Activated CD8-positive, alpha-beta memory T cell treated with anti-CD3 and anti-CD28 coated beads, Interleukin-2, amount 50 U/mL, for 1 hour (primary cell): ENCODE data around the gene CCDC33.

Experiments
- DNase-seq: peaks from one replicate; pipeline ENCODE4 v3.0.0-alpha.2; 2020; ENCODE audit errors: extremely low read depth

Gene CCDC33

DNA sequence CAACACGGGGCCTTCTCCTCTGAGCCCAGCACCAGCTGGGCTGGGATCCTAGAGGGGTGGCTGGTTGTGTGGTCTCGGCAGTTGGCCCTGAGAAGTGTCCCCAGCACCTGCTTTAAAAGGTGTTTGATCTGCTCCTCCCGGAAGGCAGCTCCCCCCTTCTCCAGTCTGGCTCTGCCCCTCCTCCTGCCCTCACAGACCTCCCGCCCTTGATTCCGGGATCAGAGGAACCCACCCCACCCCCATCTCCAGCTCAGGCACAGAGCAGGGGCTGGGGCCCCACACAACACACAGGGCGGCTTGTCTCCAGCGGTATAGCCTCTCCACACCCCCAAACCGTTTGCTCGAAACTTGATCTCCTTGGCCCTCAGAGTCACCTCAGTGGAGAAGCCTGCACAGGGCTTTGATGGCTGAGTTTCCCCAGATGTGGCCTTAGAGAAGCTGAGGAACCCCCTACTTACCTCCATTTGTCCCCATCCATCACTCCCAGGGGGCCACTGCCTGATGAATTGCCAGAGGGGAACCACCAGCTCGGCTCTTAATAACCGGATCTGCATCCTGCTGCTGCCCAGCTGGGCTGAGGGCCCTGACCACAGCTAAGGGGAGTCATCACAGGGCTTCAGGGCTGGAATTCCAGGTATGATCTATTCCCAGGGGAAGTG is 27.1 kb upstream of the CCDC33 start:
- no peak for DNase-seq

DNA sequence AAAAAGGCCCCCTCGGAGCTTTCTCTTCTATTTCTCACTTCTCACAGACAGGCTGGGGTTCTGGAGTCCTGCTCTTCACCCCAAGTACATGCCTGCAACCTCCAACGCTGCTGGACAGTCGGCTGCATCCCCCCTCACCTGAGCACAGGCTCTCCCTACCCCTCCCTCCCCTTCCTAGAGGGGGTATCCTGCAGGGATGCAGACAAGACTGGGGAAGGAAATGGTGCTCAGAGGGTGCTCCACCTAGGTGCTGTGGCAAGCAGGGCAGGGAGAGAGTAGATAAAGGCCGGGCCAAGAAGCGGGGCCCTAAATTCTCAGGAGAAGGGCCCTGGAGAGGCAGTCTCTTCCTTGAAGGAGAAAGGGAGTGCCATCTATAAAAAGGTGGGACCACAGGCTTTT is 26.6 kb upstream of the CCDC33 start:
- DNase-seq, result no peak

DNA sequence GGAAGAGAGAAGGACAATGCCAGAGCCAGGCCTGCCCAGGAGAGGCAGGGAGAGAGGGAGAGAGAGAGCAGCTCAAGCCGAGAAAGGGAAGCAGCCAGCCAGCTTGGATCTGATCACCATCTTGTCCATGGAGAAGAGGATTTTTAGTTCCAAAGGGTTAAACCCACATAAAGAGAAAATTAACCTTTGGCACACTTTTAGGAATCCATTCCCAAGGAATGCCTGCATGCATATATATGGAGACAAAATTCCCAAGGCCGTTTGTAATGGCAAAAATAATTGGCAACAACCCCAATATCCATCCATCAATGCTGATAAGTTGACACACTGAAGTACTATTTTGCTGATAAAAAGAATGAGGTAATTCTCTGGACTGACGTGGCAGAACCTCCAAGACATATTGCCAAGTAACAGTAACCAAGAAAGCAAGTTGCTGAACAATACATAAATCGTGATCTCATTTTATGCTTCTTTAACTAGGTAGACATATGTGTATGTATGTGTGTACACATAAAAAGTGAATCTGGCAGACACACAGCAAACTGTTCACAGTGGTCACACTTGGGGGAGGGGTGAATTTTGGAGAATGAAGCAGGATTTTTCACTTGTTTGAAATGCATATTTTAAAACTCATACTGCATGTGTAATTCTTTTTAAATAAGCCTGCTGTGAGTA is 26.0 kb upstream of the CCDC33 start:
- DNase-seq, result no peak

DNA sequence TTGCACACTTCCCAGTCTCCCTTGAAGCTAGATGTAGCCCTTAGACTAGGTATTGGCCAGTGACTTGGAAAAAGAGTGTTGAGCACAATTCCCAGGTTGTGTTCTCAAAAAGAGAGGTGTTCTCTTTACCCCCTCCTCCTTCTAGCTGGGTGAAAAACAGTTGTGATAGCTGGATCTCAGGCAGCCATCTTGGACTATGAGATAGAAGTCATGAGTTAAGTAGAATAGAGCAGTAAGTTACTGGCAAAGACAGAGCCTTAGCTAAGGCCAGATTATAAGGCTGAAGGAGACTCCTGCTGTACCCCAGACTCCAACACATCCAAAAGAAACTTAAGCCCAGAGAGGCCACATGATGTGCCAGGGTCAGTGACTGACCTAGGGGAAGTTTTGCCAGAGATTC is 25.4 kb upstream of the CCDC33 start:
- no peak for DNase-seq

DNA sequence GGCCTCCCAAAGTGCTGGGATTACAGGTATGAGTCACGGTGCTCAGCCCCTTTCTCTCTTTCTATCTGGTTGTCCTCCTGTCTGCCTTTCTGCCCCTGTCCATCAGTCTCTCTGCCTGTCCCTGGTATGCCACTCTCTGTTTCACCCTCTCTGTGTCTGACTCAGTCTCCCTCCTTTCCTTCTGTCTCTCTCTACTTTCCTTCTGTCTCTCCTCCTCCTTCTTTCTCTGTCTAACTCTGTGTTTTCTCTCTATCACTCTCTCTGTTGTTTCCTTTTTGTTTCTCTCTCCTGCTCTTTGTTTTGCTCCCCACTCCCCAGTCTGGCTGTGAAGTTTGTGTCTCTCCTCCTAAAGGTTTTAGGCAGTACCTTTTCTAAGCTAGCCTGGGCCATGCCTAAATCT is 24.5 kb upstream of the CCDC33 start:
- DNase-seq, result no peak

DNA sequence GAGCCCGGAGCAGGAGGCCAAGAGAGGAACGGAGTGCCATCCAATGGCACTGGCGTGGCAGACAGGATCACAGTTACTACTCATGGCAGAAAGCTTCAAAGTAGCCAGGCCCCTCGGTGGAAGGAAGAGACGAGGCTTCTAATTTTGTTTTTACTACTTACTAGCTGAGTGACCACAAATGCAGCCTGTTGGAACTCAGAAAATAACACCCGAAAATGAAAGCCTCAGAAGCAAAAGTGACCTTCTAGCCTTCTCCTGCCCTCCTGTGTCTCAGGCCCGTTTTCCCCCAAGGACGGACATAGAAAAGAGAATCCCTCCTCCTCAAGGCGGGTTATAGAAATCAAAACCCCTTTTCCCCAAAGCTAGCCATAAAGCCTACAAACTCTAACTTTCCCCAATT is 23.6 kb upstream of the CCDC33 start:
- DNase-seq, result no peak

DNA sequence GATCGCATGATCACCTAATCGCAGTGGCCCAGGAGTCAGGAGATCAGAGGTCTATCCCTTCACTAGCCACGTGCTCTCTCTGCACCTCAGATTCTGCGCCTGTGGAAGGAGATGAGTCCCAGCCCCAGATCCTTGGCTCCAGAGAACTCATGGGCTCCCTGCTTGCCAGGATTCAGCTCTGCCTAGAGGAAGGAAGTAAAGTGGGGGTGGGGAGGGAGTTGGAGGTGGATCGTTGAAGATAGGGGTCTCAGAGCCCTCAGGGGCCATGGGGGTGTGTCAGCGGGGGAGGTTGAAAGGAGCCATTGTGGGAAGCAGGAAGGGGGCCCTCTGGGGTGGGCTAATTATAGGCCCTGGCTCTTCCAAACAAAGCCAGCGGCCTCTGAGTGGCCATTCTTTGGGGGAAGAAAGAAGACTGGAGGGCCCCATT is 22.3 kb upstream of the CCDC33 start:
- no peak for DNase-seq

DNA sequence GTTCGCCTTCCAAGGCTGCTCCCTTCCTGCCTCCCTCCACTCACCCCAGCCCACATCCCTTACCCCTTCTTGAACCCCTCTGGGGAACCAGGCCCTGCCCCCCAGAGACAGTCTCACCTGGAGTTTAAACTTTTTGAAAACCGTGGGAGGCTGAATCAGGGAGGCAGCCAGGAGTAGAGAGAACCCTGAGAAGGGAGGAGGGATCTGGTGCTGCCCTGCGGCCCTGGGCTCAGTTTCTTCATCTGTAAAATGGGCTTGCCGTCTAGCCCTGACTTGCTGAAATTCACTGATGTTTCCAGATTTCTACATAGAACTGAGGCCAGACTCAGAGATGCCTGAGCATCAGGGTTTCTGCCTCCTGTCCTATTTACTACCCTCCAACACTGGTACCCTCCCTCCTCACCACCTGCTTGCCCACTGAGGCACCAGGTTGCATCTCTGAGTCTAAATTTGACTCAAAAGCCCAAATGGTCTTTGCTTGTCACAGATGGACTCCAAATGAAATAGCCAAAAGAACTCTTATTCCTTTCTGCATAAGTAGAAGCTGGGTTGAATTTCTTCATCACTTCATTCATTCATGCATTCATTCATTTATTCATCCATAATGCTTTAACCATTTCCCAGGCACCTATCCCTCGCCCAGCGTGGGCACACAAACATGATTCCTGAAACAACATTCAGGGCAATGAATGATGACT is 21.7 kb upstream of the CCDC33 start:
- no peak for DNase-seq

DNA sequence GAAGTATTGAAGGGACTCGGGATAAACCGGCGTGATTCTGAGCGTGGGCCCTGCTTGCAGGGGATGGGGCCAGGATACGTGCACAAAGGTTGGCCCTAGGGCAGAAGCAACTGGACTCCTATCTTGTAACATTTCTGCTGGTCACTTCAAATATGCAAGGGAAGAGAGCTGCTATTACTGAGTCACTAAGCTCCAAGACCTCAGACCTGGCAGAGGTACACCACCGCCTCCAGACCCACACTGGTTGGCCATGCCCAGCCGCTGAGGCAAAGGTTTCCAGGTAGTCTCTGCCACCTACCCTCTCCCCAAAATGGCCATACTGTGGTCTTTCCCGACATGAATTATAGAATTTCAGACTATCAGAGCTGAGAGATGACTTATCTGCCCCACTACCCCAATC is 20.2 kb upstream of the CCDC33 start:
- no peak for DNase-seq

DNA sequence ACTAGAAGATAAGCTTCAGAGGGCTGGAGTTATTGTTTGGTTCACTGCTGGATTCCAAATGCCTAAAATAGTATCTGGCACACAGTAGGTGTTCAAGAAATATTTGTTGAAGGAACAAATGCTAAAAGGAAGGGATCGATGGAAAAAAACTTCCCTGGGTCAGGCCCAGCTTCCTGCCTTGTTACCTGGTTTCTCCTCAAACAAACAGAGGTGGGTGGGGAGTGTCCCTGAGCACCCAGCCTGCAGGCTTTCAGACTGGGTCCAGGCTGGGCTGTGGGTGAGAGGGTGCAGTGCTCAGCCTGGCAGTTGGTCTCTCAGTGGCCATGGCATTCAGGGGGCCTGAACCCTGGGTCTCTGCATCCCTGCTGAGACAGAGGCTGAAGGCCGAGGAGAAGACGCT is 19.2 kb upstream of the CCDC33 start:
- no peak for DNase-seq

DNA sequence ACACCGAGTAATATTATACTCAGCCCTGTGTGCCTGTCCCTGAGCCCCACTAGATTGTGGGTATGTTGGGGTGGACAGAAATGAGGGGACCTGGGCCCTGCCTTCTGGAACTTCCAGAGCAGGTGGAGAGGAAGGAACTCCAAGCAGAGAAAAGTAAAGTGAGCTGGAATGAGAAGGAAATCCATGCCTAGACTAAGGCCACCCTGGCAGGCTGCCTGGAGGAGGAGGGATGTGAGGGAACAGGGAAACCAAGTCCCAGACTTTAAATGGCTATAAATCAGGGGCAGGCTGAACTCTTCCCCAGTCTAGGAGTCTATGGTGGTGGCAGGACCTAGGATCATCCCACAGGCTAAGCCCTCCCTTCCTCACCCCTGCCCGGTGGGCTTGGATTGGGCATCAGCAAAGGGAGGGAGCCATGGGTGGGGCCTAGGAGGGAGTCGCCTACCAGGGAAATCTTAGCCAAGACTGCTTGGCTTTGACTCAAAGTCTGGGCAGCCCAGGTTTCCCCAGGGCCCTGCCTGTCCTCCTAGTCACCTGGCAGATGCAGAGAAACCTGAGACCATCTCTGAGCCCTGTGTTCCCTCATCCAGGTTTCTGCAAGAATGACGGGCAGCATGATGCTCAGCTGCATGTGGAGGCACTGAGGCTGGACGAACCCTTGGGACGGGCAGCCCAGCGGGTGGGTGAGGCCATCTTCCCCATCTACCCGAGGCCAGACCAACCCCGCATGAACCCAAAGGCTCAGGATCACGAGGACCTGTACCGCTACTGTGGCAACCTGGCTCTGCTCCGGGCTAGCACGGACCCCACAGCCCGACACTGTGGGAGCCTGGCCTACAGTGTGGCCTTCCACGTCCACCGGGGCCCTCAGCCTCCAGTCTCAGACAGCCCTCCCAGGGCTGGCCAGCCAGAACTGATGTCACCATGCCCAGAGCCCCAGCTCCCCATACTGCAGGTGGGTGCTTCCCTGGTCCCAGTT is 17.9 kb upstream of the CCDC33 start:
- no peak for DNase-seq

DNA sequence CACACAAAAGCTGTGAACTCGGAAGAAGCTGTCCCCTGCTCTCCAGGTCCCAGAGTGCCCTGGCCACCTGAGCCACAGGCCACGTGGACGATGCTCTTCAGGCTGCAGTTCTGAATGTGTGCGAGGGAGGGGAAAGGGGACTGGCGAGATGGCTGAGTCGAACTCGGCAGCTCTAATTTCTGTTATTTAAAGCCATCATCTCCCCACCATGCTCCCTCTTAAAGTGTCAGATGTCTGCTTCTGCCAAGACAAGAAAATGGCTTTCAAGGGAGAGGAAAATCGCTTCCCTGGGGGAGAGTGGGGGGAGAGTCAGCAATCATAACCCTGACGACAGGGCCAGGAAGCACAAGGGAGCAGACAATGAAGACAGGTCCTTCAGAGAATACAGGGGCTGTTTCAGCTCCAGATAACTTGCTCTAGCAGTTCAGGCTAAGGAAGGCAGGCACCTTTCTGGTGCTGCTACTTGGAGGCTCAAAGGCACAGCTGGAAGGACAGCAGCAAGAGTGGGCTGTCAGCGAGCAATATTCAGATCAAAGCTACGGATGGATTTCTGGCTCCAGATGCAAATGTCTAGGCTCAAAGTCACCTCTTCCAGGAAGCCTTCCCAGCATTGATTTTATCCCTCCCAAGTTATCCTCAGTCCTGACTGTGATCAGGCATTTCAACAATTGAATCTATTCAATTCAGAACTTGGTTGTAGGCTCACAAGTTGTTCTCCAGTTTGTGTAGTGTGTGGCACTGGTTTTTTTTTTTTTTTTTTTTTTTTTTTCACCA is 15.5 kb upstream of the CCDC33 start:
- no peak for DNase-seq

DNA sequence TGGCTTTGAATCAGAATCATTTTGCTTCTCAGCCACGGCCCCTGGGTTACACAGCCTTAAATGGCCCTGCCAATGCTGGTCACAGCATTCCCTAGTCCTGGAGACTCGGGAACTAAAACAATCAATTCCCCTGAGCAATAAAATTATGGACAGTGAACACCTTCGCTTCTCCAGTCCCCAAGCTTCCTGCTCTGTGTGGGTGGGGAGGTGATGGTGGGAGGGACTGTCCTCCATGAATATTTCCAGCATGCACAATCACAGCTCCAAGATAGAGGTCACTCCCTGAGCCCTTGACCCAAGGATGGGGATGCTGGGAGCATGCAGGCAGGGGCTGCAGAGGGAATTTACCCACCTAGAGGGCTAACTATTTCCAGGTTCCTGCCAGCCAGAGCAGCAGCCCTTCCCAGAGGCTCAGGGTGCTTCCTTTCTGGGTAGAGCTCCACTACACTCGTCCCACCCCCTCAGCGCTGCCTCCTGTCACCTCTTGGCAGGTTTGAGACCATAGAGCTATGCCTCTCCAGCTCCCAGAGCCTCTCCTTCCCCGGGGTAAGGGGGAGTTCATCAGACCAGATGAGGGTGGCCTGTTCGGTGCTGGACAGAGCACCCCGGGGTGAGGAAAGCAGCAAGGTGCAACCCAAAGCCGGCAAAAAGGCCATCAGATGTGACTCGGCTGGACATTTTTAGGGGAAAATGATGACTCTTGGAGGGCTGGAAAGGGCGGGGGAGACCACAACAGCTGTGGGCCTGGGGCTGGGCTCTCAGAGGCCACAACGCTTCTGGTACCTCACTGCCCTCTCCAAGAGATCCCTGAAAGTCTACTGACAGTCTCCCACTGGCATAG is 14.5 kb upstream of the CCDC33 start:
- DNase-seq, result no peak

DNA sequence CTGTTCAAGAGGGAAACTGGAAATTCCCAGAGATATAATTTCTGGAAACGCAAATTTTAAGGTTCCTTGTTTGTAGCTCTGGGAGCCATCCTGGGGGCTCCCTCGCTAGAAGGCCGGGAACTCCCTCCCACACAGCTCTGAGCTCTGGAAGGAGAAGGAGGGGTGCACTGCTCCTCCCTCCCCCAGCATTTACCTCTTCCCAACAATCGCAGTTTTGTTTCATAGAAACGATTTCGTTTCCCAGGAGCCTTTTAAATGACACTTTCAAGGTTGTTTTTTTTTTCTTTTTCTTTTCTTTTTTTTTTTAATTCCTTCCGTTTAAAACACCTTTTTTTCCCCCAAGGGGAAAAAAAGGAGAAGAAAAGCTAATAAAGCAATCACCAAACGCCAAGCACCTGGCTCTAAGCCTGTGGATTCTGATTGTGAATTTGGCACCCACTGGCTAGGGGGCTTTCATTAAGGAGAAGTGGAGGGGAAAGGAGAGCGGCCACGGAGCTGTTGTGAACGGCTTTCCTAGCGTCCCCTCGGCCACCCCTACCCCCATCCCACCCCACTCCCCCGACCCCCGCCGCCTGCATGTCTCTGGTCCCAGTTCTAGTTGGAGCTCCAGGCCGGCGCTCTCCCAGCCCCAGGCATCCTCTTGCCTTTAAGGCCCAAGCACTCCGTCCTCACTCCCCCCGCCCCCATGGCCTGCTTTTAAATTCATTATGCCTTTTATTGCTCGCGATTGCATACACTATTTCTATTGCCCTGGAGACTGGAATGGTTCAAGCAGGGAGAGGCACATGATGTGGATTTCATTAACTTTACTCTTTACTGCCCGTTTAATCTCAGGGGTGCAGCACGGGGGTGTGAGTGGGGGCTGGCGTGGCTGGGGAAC is 13.6 kb upstream of the CCDC33 start:
- DNase-seq, result no peak

DNA sequence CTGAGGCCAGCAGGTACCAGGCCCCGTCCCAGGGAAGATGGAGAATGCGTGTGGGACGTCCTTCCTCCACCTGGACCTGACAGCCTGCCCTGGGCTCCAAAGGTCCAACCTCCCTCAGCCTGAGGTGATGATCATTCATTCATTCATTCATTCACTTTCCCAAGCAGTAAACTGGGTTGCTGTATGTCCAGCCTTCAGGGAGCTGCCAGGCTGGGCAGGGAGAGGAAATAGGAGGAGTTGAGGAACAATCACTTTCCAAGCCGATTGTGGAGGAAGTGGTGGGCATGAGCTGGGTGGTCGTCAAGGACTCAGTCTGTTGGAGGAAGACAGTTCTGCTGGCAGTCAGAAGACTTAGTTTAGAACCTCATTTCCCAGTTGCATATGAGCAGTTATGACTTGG is 10.2 kb upstream of the CCDC33 start:
- DNase-seq, result no peak

DNA sequence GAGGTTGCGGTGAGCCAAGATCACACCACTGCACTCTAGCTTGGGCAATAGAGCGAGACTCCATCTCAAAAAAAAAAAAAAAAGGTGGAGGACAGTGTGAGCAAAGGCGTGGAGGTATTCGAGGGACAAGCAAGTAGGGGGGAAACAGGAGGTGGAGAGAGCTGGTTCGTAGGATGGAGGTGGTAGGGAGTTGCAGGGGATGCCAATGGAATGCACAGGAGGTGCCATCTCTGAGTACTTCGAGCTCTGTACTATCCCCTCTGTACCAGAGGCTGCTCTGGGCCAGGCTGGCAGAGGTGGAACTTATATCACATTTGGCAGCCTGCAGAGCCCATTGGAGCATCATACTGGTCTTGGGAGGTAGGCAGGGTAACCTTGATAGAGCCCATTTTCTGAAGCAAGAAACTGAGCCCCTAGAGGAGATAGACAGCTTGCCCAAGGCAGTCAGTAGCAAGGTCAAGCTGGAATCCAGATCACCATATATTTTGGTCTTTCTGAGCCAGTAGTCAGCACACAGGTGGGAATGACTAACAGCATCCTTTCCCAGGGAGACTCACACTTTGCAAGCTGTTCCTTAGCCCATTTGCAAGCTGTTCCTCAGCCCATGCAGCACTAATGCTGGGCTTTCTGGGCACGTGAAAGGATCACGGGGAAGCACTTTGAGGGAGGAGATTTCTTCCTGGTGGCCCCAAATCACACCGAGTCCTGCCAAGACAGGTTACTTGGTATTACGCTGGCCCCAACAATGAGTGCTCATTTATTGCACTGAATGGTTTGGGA is 9.2 kb upstream of the CCDC33 start:
- DNase-seq, result no peak

DNA sequence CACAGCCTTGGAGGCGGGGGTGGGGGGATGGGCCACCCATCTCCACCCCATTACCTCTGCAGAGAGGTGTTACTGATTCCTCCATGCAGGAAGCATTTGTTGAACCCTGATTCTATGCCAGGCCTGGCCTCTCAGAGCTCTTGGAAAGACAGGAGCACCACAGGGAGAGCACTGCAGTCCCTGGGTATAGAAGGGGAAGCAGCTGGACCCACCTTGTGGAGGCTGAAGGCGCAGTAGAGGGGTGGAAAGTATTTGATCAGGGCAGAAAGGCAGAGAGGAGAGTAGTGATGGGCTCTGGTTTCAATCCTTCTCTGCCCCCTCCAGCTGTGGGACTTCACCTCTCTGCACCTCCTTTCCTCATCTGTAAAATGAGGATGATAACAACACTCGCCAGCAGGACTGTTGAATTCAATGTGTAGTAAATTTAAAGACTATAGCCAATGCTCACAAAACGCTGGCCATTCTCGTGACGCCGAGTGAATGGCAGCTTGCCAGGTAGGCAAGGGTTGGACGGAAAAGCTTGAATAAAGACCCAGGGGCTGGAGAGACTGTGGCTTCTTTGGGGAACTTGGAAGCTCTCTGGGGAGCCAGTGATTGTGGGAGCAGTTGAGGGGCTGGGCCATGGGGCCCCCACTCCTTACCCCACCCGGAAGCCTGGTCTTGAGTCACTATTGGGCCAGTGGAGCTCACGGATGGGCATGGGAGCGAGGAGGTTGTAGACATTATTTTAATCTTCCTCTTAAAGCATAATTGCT is 8.0 kb upstream of the CCDC33 start:
- no peak for DNase-seq

DNA sequence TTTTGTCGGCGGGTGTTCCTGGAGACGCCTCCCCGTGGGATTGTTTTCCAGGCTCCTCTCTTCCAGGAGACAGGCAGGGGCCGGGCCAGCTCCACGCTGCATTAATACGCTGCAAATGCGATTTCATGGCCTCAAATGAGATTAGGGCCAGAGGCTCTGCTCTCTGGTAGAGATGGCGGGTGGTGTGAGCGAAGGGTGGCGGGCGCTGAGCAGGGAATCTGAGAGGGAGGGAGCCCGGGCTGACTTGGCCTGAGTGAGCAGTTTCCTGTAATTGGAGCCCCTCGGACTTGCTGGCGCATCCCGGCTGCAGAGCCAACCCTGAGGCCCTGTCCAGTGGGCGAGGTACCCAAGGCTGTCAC is 7.4 kb upstream of the CCDC33 start:
- no peak for DNase-seq
